GM19467 (cell line): ENCODE data around the gene CR1L.
"Not testable (repeated sequence)": the region's sequence is repeated elsewhere in the genome, so short reads cannot be mapped to it uniquely, and the experiment has no call there.

ENCODE experiments used
- ATAC-seq: cut with Tn5 transposase; IDR thresholded peaks from one replicate; pipeline ENCODE4 v1.9.1; 2021; ENCODE audit warnings: mild to moderate bottlenecking, moderate library complexity; ENCODE audit not compliant: unreplicated experiment

CR1L gene

DNA sequence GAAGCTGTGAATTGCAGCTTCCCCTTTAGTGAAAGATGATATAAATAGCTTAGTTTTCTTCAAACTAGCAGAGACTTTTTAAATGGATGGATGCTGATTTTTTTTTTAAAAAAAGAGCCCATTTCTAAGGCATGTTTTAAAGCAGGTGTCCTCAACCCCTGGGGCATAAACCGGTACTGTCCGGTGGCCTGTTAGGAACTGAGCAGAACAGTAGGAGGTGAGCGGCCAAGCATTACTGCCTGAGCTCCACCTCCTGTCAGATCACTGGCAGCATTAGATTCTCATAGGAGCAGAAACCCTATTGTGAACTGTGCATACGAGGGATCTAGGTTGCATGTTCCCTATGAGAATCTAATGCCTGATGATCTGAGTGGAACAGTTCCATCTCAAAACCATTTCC is 31.2 kb downstream of the CR1L start:
- no peak for ATAC-seq

DNA sequence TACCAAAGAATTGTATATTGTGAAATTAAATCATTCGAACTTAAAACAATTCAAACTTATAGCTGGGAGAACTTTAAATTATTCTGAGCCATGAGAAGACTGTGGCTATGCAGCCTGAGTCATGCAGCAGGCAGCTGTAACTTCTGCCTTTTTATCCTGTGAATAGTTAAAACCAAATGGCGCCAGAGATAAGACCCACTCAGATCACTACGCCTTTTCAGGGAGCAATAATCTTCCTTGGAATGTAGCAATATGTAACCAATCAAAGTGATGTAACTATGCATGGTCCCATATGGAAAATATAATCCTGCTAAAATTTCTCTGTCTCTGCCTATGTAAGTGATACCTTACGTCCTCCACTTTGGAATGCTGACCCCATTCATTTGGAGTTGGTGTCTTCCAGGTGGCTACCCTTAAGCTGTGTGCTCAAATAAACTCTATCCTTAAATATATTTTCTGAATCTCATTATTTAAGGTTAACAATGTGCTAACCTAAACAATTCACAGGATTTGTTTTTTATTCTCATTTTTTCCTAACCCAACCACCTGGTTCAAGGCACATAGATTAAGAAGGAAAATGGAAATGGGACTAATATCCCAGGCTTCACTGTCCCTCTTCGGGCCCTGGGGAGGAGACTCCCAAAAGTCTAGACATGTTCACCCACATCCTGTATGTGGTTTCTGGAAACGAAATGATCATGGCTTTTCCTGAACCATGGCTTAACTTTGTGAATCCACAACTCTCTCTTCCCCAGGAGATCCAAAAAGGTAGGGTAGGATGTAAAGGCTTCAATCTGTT is 35.9 kb downstream of the CR1L start:
- ATAC-seq, result not testable (repeated sequence)

DNA sequence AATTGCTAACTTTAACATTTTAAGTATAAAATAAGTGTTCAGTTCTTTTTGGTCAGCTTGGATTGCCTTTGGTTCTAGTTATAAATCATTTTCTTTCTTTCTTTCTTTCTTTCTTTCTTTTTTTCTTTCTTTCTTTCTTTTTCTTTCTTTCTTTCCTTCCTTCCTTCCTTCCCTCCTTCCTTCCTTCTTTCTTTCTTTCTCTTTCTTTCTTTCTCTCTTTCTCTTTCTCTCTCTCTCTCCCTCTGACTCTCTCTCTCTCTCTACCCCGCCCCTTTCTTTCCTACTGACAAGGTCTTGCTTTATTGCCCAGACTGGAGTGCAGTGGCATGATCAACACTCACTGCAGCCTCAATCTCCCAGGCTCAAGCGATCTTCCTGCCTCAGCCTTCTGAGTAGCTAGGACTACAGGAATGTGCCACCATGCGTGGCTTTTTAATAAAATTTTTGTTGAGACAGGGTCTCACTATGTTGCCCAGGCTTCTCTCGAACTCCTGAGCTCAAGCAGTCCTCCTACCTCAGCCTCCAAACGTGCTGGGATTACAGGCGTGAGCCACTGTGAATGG is 38.0 kb downstream of the CR1L start:
- not testable (repeated sequence) for ATAC-seq

DNA sequence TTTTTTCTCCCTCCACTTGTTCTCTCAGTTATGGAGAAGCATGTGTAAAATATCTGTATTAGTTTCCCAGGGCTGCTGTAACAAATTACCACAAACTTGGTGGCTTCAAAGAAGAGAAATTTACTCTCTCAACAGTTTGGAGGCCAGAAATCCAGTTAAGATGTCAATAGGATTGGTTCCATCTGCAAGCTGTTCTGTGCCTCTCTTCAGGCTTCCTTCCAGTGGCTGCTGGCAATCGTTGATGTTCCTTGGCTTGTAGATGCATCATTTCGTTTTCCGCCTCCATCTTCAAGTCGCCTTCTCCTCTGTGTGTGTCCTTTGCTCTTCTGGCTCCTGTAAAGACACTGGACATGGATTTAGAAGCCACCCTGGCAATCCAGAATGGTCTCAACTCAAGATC is 45.6 kb downstream of the CR1L start:
- not testable (repeated sequence) for ATAC-seq

DNA sequence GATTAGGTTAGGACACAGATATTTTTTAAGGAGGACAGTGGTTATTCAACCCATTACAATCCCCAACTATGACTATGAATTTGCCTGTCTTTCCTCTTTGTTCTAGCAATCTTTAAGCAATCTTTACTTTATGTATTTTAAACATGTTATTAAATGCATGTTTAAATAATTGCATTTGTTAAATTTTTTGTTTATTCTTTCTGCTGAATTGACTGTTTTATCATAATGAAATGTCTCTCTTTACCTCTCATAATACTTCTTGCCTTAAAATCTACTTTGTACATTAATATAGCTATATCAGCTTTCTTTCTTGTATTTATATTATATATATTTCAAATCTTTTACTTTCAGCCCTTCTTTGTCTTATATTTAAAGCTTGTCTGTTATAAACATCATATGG is 46.1 kb downstream of the CR1L start:
- ATAC-seq, result no peak

DNA sequence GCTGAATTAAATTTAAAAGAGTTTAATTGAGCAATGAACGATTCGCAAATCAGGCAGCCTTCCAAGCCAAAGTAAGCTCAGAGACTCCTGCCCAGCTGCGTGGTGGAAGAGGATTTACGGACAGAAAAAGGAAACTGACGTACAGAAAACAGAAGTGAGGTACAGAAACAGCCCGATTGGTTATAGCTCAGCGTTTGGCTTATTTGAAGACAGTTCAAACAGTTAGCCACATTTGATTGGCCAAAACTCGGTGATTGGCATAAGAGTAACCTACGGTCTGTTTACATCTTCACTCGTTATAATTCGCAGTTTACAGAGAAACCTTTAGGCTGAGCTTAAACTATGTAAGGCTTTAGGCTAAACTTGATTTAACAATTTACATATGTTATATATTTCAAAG is 46.9 kb downstream of the CR1L start:
- no peak for ATAC-seq

DNA sequence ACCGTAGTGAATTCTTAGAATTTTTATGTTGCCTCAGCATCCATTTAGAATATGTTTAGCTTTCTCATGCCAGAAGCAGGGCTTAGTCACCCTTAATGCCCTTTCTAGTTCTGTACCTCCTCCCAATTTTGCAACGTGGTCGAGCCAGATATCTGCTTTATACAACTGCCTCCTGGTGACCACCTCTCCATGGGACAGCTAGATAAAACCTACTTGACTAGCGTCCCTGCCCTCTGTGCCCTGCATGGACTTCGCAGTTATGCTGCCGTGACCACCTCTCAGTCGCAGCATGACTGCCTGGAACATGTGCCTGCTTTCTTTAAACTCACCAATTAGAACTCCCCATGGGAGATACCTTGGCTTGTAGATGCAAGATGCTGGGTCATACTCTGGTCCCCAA is 47.4 kb downstream of the CR1L start:
- not testable (repeated sequence) for ATAC-seq

DNA sequence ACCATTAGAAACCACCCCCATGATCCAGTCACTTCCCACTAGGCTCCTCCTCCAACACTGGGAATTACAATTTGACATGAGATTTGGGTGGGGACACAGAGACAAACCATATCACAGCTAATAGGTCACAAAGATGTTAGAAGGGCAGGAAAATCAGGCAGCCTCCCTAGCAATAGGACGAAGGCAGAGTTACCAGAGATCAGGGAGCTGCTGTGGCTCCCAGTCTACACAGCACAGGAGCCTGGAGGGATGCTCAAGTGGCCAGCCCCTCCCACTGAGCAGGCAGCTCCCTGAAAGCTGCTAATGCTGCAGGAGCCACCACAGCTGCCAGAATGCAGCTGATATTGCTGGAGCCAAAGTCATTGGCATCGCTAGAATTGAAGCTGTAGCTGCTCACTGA is 51.0 kb downstream of the CR1L start:
- no peak for ATAC-seq

DNA sequence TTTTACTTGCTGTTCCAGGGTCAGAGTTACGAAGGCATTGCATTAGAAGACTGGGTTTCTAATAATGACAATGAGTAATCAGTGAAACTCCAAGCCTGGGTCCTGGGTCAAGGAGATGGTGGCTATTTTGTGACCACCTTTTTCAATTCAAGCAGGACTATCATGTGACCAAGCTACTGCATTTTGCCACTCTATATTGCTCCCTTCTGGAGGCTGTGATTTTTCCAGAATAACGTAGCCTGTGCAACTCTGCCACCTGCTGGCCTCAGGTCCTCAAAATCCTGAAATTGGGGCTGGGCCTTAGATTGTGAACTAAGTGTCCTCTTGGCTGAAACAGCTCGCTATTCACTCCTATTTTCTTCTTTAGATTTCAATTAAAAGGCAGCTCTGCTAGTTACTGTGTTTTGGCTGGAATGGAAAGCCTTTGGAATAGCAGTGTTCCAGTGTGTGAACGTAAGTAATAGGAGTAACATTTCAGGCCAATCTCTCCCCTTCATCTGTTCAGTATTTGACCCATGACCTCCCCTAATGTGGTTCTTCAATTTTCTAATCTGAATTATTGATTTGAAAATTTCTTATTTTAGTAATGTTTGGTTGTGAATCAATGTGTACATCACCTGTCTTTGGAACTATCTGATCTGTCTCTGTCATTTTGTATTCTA is 54.0 kb downstream of the CR1L start:
- no peak for ATAC-seq

DNA sequence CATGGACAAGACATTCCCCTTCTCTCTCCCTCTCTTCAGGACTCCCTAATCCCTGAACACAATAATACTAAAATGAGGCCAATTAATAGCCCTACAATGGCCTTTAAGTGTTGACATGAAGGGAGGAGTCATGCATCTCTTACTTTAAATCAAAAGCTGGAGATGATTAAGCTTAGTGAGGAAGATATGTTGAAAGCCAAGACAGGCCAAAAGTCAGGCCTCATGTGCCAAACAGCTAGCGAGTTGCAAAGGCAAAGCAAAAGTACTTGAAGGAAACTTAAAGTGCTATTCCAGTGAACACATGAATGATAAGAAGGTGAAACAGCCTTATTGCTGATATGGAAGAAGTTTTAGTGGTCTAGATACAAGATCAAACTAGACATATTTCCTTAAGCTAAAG is 57.4 kb downstream of the CR1L start:
- ATAC-seq, result no peak

DNA sequence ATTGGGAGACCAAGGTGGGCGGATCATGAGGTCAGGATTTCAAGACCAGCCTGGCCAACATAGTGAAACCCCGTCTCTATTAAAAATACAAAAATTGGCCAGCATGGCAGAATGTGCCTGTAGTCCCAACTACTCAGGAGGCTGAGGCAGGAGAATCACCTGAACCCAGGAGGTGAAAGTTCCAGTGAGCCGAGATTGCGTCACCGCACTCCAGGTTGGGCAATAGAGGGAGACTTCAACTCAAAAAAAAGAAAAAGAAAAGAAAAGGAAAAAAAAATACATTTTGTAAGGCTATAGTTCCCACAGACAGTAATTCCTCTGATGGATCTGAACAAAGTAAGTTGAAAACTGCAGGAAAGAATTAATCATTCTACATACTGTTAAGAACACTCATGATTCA is 58.8 kb downstream of the CR1L start:
- no peak for ATAC-seq

DNA sequence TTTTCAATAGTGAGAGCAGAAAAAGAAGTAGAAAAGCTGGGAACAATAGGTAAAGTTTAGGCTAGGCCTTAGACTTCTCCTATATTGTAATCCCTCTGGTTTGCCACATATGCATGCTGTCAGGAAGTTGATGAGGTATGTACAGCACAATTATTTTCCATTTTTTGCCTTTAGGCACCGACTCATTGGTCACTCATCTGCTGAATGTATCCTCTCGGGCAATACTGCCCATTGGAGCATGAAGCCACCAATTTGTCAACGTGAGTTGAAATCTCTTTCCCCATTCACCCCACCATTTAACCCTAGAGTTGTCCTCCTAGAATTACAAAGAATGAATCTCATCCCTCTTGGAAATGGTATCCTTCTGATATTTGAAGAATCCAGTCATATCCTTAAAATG is 63.1 kb downstream of the CR1L start:
- not testable (repeated sequence) for ATAC-seq

DNA sequence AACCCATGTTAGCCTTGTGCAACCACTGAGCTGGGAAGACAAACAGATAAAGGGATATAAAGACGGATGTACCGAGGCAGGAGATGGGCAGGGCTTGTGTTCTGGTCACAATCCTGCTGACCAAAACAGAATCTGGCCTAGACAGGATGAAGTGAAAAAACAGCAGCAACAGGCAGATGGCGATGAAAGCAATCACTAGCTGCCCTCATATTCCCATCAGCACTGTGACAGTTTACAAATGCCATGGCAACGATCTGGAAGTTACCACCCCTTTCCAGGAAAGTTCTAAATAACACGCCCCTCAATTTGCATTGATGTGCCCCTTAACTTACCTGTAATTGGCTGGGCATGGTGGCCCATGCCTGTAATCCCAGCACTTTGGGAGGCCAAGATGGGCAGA is 66.4 kb downstream of the CR1L start:
- ATAC-seq, result no peak

DNA sequence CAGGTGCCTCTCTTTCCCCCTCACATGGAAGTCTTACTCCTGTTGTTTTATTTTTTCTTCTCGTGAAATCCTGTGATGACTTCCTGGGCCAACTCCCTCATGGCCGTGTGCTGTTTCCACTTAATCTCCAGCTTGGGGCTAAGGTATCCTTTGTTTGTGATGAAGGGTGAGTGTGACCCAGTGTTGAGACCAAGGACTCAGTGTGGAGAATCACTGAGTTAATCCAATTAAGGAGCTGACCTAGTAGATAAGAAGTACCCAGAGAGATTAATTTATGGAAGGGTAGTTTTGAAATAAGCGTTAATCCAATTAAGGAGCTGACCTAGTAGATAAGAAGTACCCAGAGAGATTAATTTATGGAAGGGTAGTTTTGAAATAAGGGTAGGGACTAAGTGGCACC is 67.8 kb downstream of the CR1L start:
- not testable (repeated sequence) for ATAC-seq

DNA sequence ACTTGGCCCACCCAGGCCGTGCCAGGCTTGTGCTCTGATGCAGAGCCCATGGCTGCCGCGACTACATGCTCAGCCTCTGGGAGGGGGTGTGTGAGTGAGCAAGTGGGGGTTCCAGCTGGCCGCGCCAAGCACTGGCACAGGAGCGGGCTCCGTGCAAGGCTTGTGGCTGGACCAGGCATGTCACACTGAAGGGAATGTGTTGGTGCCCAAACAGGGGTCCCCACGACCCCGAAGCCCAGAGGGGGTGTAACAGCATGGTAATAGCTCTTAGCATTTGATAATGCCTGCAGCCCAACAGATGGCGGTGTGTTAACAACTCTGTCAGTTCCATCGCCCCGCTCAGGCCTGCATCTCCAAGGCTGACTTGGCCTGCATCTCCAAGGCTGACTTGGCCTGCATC is 68.6 kb downstream of the CR1L start:
- ATAC-seq, result no peak

DNA sequence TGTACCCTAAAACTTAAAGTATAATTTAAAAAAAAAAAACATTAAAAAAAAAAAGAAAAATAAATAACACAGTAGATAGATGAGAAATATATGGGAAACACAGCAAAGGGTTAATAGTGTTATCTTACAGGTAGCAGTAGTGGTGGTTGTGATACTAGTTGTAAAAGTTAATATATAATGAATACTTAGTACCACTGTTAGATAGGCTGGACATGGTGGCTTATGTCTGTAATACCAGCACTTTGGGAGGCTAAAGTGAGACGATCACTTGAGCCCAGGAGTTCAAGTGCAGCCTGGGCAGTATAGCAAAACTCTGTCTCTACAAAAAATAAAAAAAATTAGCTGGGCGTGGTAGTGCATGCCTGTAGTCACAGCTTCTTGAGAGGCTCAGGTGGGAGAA is 74.3 kb downstream of the CR1L start:
- no peak for ATAC-seq

DNA sequence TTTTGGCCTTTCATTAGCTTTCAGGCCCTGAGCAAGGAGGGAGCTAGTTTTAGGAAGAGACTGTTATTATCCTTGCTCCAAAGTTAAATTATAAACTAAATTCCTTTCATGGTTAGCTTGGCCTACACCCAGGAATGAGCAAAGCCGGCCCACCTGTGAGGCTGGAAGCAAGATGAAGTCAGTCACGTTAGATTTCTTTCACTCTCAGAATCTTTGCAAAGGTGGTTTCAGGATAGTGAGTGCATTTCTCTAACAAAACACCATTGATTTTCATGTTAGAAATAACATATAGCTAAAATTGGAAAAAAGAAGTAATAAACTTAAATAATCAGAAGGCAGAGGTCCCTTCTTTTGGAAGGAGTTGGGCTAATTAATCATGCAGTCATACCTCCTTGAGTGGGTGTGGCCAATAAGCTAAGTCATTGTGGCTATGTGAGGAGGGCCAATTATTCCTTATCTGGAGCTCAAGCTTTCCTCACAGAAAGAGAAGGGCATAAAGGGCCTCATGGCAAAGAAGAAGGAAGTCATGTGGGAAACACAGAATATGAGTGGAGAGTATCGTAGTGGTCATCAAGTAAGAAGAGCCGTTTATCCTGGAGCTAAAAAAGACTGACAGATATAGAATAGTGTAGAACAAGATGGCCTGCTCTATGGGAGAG is 83.4 kb downstream of the CR1L start:
- not testable (repeated sequence) for ATAC-seq

DNA sequence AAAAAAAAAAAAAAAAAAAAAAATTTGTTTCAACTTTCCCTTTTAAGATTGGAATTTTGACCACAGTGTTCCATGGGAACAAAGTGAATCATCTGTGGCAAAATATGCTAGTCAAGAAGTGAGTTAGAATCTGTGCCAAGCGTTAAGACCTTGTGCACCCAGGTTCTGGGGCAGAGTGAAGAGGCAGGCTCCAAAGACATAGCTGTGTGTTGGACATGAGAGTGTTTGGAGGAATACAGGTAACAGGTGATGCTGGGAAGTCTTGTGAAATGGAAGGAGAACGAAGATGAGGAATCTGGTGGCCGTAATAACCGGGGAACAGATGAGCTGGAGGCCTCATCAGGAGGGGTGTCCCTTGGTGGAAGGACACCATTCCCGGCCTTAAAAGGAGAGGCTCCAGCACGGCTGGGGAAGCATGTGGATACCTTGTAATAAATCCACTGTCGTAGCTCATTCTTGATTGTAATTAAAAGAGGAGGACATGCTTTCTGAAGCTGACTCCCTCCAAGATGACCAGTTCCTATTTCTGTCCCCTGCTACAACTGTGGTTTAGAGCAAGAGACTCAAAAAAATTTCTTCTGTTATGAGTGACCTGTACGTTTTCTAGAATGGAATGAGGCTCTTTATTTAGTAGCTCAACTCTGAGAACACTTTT is 92.7 kb downstream of the CR1L start:
- not testable (repeated sequence) for ATAC-seq

DNA sequence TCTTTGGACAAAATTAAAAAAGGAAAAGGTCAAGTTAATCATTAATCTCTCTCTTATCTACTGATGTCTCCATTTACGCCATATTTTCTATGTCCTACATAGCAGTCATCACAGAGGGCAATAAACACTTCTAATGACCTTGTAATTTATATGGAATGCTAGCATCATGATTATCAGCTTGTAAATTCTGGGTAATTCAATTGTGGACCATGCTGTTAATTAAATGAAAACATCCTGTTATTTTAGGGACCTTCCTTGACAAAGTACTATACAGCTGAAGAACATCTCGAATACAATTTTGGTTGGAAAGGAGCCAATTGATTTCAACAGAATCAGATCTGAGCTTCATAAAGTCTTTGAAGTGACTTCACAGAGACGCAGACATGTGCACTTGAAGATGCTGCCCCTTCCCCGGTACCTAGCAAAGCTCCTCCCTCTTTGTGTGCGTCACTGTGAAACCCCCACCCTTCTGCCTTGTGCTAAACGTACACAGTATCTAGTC is 93.3 kb downstream of the CR1L start:
- ATAC-seq, result not testable (repeated sequence)

DNA sequence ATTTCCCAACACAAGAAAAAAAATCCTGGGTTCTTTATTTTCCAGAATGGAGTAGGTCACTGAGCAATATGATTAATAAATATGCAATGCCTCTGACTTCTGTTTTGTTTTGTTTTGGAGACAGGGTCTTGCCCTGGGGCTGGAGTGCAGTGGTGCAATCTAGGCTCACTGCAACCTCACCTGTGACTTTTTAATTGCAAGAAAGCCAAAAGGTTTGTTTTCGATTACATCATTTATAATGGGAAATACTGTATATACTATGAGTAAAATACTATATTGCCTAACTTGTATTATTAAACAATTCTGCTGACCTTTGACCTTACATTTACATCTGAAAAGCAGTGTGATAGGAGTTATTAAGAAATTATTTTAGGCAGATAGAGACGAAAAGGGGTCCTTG is 95.3 kb downstream of the CR1L start:
- ATAC-seq, result no peak
